IMR-90 (cell line): ENCODE results near the gene FOXO4.

Experiments
- BHLHE40 ChIP-seq: fragments of 150-350 bp; IDR thresholded peaks from 2 replicates; pipeline ENCODE4 v1.6.1; 2016; ENCODE audit warnings: mild to moderate bottlenecking, low read depth, low read length
- CEBPB ChIP-seq: IDR thresholded peaks from 2 replicates; pipeline ENCODE4 v1.6.1; 2012; ENCODE audit warnings: low read depth, low read length, improper control_type of control experiment
- CHD1 ChIP-seq: IDR thresholded peaks from 2 replicates; pipeline ENCODE4 v1.6.1; 2012; ENCODE audit warnings: low read depth, low read length, improper control_type of control experiment
- MXI1 ChIP-seq: IDR thresholded peaks from 2 replicates; pipeline ENCODE4 v1.6.1; 2012; ENCODE audit warnings: low read depth, mild to moderate bottlenecking, low read length, moderate library complexity, borderline replicate concordance
- POLR2A ChIP-seq: IDR thresholded peaks from 2 replicates; pipeline ENCODE4 v1.6.1; 2012; ENCODE audit warnings: mild to moderate bottlenecking, low read depth, low read length
- RFX5 ChIP-seq: IDR thresholded peaks from 2 replicates; pipeline ENCODE4 v1.8.0; 2012; ENCODE audit warnings: low read depth, mild to moderate bottlenecking, low read length, moderate library complexity
- TF ChIP-seq, protein P1 (sequence below): fragments of 150-350 bp; IDR thresholded peaks from 2 replicates; pipeline ENCODE4 v1.6.1; 2017; ENCODE audit warnings: mild to moderate bottlenecking, antibody characterized with exemption, low read length, low read depth
- TF ChIP-seq, protein P2 (sequence below): conservative IDR thresholded peaks from 2 replicates; pipeline ENCODE4 v1.5.1; 2012; ENCODE audit warnings: mild to moderate bottlenecking, low read depth, low read length, improper control_type of control experiment
- TF ChIP-seq, protein P3 (sequence below): fragments of 150-350 bp; IDR thresholded peaks from 2 replicates; pipeline ENCODE4 v1.6.1; 2016; ENCODE audit warnings: low read depth, mild to moderate bottlenecking, low read length, moderate library complexity, borderline replicate concordance

DNA sequence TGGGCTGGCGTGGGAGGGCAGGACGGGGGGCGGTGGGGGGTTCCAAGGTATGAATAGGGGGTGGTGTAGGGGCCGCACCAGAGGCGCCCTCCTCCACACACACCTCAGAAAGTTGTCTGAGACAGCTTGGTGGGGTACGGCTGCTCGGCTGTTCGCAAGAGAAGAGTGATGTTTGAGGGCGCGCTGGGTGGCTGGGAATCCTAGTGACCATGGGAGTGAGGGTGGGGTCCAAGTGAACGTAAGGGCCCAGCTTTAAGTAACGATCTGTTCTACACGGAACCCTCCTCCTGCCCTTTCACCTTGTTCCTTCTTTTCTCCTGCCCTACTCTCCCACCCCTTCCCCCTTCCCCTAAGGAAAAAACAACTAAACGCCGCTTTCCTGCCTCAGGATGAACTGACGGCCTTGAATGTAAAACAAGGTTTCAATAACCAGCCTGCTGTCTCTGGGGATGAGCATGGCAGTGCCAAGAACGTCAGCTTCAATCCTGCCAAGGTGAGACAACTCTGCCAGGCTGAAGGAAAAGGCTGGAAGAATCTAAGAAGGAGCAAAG lies 23.4 kb downstream of the FOXO4 start:
- TF ChIP-seq POLR2A (no peak), MXI1 (no peak), CEBPB (no peak), RFX5 (no peak), CHD1 (no peak), BHLHE40 (no peak)
- TF ChIP-seq, protein P1, sequence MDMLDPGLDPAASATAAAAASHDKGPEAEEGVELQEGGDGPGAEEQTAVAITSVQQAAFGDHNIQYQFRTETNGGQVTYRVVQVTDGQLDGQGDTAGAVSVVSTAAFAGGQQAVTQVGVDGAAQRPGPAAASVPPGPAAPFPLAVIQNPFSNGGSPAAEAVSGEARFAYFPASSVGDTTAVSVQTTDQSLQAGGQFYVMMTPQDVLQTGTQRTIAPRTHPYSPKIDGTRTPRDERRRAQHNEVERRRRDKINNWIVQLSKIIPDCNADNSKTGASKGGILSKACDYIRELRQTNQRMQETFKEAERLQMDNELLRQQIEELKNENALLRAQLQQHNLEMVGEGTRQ: no peak
- TF ChIP-seq, protein P2, sequence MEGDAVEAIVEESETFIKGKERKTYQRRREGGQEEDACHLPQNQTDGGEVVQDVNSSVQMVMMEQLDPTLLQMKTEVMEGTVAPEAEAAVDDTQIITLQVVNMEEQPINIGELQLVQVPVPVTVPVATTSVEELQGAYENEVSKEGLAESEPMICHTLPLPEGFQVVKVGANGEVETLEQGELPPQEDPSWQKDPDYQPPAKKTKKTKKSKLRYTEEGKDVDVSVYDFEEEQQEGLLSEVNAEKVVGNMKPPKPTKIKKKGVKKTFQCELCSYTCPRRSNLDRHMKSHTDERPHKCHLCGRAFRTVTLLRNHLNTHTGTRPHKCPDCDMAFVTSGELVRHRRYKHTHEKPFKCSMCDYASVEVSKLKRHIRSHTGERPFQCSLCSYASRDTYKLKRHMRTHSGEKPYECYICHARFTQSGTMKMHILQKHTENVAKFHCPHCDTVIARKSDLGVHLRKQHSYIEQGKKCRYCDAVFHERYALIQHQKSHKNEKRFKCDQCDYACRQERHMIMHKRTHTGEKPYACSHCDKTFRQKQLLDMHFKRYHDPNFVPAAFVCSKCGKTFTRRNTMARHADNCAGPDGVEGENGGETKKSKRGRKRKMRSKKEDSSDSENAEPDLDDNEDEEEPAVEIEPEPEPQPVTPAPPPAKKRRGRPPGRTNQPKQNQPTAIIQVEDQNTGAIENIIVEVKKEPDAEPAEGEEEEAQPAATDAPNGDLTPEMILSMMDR: no peak
- TF ChIP-seq, protein P3, sequence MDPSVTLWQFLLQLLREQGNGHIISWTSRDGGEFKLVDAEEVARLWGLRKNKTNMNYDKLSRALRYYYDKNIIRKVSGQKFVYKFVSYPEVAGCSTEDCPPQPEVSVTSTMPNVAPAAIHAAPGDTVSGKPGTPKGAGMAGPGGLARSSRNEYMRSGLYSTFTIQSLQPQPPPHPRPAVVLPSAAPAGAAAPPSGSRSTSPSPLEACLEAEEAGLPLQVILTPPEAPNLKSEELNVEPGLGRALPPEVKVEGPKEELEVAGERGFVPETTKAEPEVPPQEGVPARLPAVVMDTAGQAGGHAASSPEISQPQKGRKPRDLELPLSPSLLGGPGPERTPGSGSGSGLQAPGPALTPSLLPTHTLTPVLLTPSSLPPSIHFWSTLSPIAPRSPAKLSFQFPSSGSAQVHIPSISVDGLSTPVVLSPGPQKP: no peak
